Left colon (tissue), 2 donors: ENCODE measurements around the gene GNA12. TPM values are rescaled to one million over a fixed set of nuclear protein-coding genes. Genes with fewer than 3 reads are reported as not detected.
A peak's percentile ranks its signal among the peaks of the same experiment; 100 is the strongest.

Experiments used
- ATAC-seq: fragments of 200-7000 bp; cut with Tn5 transposase; one replicate; pipeline ENCODE4 v1.9.1; 2020; ENCODE audit warnings: mild to moderate bottlenecking, moderate library complexity
- DNase-seq, 2 donors: peaks; one replicate each; pipeline ENCODE4 v3.0.0-alpha.2; 2020
- intact Hi-C, 2 donors: fragments of 100-400 bp; cut with DNase I in 1 of 2; cut with micrococcal nuclease in 1 of 2; formaldehyde crosslinking; loops; one replicate each; pipeline versions ENCODE4 v1.11.2 to v1.14.0; 2022; cut with DNase I, micrococcal nuclease
- total RNA-seq, 2 donors: library from RNA; stranded (reverse); fragmentation: NEBNext Ultra II Directional; extraction: Animal tissue kit (Norgen Biotek cat#: 25700); gene quantifications; one replicate each; pipeline ENCODE4 v1.2.1, GENCODE V29; 2021
- donor health status: DM: no; HTN: no; CAD: no.
- donor health status: DM: yes; HTN: yes; CAD: no.

GNA12 gene
- total RNA-seq, 2 donors from 2014 or later, result 21.4 to 32.9 TPM

- DNase-seq (no peak), ATAC-seq (no peak)
- intact Hi-C loops, result no loop called here
Observed at GRCh38 chr7:2821842-2822507, 22.1 kb downstream of the GNA12 start.

DNA sequence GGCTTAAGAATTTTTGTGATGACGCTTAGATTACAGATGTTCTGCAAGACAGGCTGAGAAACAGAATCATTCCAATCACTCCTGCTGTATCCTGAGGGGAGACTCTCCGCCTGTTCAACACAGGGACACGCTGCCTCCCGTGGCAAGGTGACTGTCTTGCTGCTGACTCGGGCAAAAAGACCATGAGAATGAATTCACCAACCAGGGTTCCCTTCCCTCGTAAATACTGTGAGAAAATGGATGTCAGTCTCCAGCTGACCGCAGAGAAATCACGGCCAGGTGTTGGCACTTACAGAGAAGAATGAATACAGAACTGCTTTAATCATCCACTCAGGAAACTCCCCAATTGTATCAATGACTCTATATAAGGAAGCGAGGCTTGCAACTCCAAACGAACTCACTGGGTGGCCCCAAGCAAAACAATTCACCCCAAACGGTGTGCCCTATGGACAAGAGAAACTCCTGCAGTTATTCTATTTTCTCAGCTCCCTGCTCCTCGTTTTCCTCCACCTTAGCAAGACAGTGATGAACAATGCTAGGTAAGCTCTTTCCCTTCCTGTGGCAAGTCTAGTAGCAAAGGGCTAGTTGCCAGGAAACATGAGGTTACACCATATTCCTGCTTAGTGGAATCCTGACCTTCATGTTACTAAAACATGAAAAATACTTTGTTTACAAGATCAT, 22.8 kb downstream of the GNA12 start:
- DNase-seq, result no peak

DNA sequence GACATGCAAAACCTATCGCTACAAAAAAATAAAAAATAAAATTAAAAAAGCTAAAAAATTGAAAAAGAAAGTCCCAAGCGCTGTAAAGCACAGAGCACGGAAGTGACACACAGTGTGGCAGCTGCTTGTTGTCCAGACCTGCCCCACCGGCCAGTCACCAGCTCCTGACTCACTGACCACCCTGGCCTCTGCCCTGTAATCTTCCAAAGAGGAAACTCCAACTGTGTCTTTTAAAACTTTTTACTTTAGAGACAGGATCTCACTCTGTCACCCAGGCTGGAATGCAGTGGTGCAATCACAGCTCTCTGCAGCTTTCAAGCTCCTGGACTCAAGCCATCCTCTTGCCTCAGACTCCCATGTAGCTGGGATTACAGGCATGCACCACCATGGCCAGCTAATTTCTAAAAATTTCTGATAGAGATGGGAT, 23.6 kb downstream of the GNA12 start:
- ATAC-seq, result peak; percentile 53
- intact Hi-C loops, result no loop called here

More for the DNA sequence above, 22.8 kb downstream of the GNA12 start:
- ATAC-seq, result peak; percentile 58
- intact Hi-C loops, result no loop called here

GRCh38 chr7:2819954-2820397, 24.1 kb downstream of the GNA12 start:
- ATAC-seq, result peak; percentile 82
- intact Hi-C loops, result no loop called here
- no peak for DNase-seq

More for the DNA sequence above, 23.6 kb downstream of the GNA12 start:
- peak; percentile 40 to 55 for DNase-seq

- DNase-seq (no peak), ATAC-seq (no peak)
- intact Hi-C loops, result no loop called here
Observed at GRCh38 chr7:2819161-2819953, 24.8 kb downstream of the GNA12 start.

GRCh38 chr7:2818653-2819052, 25.5 kb downstream of the GNA12 start:
- DNase-seq, result no peak
- no peak for ATAC-seq
- intact Hi-C loops, result no loop called here

- DNase-seq, result no peak
- intact Hi-C loops, result no loop called here
- ATAC-seq, result no peak
Observed at GRCh38 chr7:2818121-2818520, 26.0 kb downstream of the GNA12 start.

DNA sequence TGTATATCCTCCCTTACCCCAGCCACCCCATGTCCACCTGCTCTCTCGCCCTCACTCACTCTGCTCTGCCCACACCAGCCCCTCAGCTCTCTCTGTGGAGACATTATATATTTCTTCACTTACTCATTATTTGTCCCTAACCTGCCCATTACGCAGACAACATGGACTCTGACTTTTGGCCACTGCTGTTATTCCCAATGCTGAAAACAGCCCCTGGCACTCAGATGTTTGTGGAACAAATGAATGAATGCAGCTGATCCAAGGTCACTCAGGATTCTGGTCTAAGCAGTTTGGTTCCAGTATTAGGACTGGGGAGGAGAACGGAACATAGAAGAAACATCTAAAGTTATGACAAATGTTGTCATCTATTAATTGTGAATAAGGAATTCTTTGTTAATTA, 26.7 kb downstream of the GNA12 start:
- DNase-seq (no peak), ATAC-seq (no peak)
- intact Hi-C loops, result no loop called here

DNA sequence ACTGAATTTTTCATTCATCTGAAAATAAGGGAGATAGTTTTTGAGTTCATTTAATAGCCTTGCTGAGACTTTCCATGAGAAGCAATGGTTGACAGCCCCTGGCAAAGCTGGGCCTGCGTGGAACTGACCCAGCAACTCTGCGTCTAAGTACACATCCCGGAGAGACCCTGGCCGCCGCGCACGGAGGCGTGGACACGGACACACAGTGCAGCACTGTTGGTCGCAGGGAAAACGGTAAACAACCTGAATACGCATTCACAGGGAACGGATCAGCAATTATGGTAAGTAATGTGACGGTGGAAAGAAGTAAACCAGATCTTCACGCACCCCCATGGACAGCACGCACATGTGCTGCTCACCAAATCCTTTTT, 28.2 kb downstream of the GNA12 start:
- no peak for ATAC-seq
- intact Hi-C loops, result no loop called here
- no peak for DNase-seq

GRCh38 chr7:2814946-2815874, 28.9 kb downstream of the GNA12 start:
- DNase-seq (no peak), ATAC-seq (no peak)
- intact Hi-C loops, result no loop called here

- ATAC-seq (no peak), DNase-seq (no peak)
- intact Hi-C loops, result no loop called here
Observed at GRCh38 chr7:2814186-2814945, 29.7 kb downstream of the GNA12 start.

- no peak for ATAC-seq
- intact Hi-C loops, result no loop called here
- DNase-seq, result no peak
Observed at GRCh38 chr7:2813350-2814185, 30.5 kb downstream of the GNA12 start.

DNA sequence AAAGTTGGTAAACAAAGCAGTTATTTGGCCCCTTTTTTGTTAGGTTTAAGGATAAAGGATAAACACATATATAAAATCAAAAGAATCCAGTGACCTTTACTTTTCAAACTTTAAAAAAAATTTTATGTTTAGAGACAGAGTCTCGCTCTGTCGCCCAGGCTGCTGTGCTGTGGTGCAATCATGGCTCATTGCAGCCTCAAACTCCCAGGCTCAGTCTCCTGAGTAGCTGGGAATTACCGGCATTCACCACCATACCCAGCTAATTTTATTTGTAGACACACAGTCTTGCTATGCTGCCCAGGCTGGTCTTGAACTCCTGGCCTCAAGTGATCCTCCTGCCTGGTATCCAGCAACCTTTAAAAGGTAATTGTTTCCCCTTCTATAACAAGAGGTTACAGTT, 31.3 kb downstream of the GNA12 start:
- no peak for DNase-seq
- ATAC-seq, result no peak
- intact Hi-C loops, result no loop called here

GRCh38 chr7:2812114-2812487, 32.0 kb downstream of the GNA12 start:
- ATAC-seq, result no peak
- intact Hi-C loops, result no loop called here
- DNase-seq, result no peak

GRCh38 chr7:2811476-2812113, 32.5 kb downstream of the GNA12 start:
- no peak for DNase-seq

GRCh38 chr7:2810682-2811415, 33.3 kb downstream of the GNA12 start:
- no peak for ATAC-seq
- no peak for DNase-seq
- intact Hi-C loops, result no loop called here

More at GRCh38 chr7:2811476-2812113, 32.5 kb downstream of the GNA12 start:
- intact Hi-C loops, result no loop called here
- no peak for ATAC-seq
